ENCODE measurements around the gene TTC23L.
"Not testable (repeated sequence)": the region's sequence is repeated elsewhere in the genome, so short reads cannot be mapped to it uniquely, and the experiment has no call there.

Gene TTC23L

GRCh38 chr5:34822956-34823715 lies 15.8 kb upstream of the TTC23L start:
- no peak for DNase-seq (ENCODE audit: low read depth)
- no peak for TF ChIP-seq CTCF (IDR thresholded peaks at IDR 0.05; ENCODE audit: low read length, missing control alignments)

GRCh38 chr5:34826347-34826746 lies 12.6 kb upstream of the TTC23L start:
- H3K4me3 ChIP-seq (replicated peaks; ENCODE audit: low read depth, low read length), result no peak overlapping the region
- no peak for TF ChIP-seq CTCF (IDR thresholded peaks at IDR 0.05; ENCODE audit: low read length, missing control alignments)
- DNase-seq (ENCODE audit: low read depth), result no peak

More at GRCh38 chr5:34822956-34823715, 15.8 kb upstream of the TTC23L start:
- H3K4me3 ChIP-seq (replicated peaks; ENCODE audit: low read depth, low read length), result no peak overlapping the region

- no peak for TF ChIP-seq CTCF (IDR thresholded peaks at IDR 0.05; ENCODE audit: low read length, missing control alignments)
- H3K4me3 ChIP-seq (replicated peaks; ENCODE audit: low read depth, low read length), result no peak overlapping the region
- no peak for DNase-seq (ENCODE audit: low read depth)
Measured at GRCh38 chr5:34827588-34828506, 11.1 kb upstream of the TTC23L start.

GRCh38 chr5:34830827-34831226 lies 8.1 kb upstream of the TTC23L start:
- not testable (repeated sequence) for H3K4me3 ChIP-seq (replicated peaks; ENCODE audit: low read depth, low read length); DNase-seq (ENCODE audit: low read depth)

- no peak for TF ChIP-seq CTCF (IDR thresholded peaks at IDR 0.05; ENCODE audit: low read length, missing control alignments)
- no peak overlapping the region for H3K4me3 ChIP-seq (replicated peaks; ENCODE audit: low read depth, low read length)
- DNase-seq (ENCODE audit: low read depth), result no peak
Measured at GRCh38 chr5:34831303-34831702, 7.7 kb upstream of the TTC23L start.

- no peak overlapping the region for H3K4me3 ChIP-seq (replicated peaks; ENCODE audit: low read depth, low read length)
- TF ChIP-seq CTCF (IDR thresholded peaks at IDR 0.05; ENCODE audit: low read length, missing control alignments), result no peak
- DNase-seq (ENCODE audit: low read depth), result no peak
Measured at GRCh38 chr5:34832568-34832967, 6.4 kb upstream of the TTC23L start.

- no peak overlapping the region for H3K4me3 ChIP-seq (replicated peaks; ENCODE audit: low read depth, low read length)
- no peak for DNase-seq (ENCODE audit: low read depth)
- no peak for TF ChIP-seq CTCF (IDR thresholded peaks at IDR 0.05; ENCODE audit: low read length, missing control alignments)
Measured at GRCh38 chr5:34833090-34833489, 5.9 kb upstream of the TTC23L start.
